HepG2 (cell line): ENCODE results near the gene KRT2. TPM values are rescaled to one million over a fixed set of nuclear protein-coding genes. Genes with fewer than 3 reads are reported as not detected.

Experiments used
- ATAC-seq: fragments of 200-7000 bp; cut with Tn5 transposase; 3 replicates; pipeline ENCODE4 v1.9.1; 2020; ENCODE audit warnings: mild to moderate bottlenecking, moderate library complexity
- BruUV-seq: library from RNA; stranded (reverse); fragments of 400-500 nt; replicated peaks from 2 replicates; lab custom pipeline; 2021; lab: Mats Ljungman, UMichigan
- CTCF ChIA-PET: fragments of 300-600 bp; formaldehyde crosslinking; extraction: SDS; loops from one replicate; lab custom pipeline; 2021; ENCODE audit warnings: low total read pairs, inconsistent platforms, low intra/inter-chr PET ratio; lab: Yijun Ruan, JAX
- POLR2A ChIA-PET: fragments of 350-600 bp; sonication (Branson Sonifier 250); formaldehyde crosslinking; loops from one replicate; lab custom pipeline; 2020; ENCODE audit warnings: antibody characterized with exemption, inconsistent platforms; lab: Yijun Ruan, JAX
- DNase-seq: peaks from one replicate; pipeline ENCODE4 v3.0.0-alpha.2; 2015; ENCODE audit warnings: low spot score
- FAIRE-seq: peaks from 3 replicates; lab custom pipeline; 2011; peaks lifted over from hg19 to GRCh38; lab: Jason Lieb, UNC
- H2AFZ ChIP-seq: one replicate; pipeline ENCODE4 v1.6.1; 2011; ENCODE audit warnings: low read length, inconsistent platforms
- H3K27ac ChIP-seq: fragments of 300-600 bp; 3 replicates; pipeline ENCODE4 v1.8.0; 2011; ENCODE audit warnings: mixed run types, mild to moderate bottlenecking, mixed read lengths, low read length, inconsistent platforms; ENCODE audit not compliant: insufficient read depth; ENCODE audit errors: extremely low read length
- H3K27me3 ChIP-seq, 2 experiments: fragments of 200-600 bp in 1 of 2; 2 replicates in 1 of 2; 3 replicates in 1 of 2; pipeline versions ENCODE4 v1.6.0 to v1.8.0; 2011; ENCODE audit warnings: low read length in 2 of 2, mild to moderate bottlenecking in 2 of 2, moderate library complexity in 2 of 2, inconsistent platforms in 1 of 2; ENCODE audit not compliant: insufficient read depth in 2 of 2, control insufficient read depth in 1 of 2
- H3K36me3 ChIP-seq, 2 experiments: fragments of 200-600 bp in 1 of 2; replicated peaks in 1 of 2; 2 replicates in 1 of 2; 3 replicates in 1 of 2; pipeline versions ENCODE4 v1.5.1 to v1.8.0; 2011; ENCODE audit warnings: low read length in 2 of 2, inconsistent platforms in 1 of 2; ENCODE audit not compliant: insufficient read depth in 2 of 2, control insufficient read depth in 1 of 2
- H3K4me1 ChIP-seq: 2 replicates; pipeline ENCODE4 v1.5.1; 2012; ENCODE audit warnings: low read length, inconsistent platforms; ENCODE audit not compliant: insufficient read depth
- H3K4me2 ChIP-seq: 2 replicates; pipeline ENCODE4 v1.6.0; 2011; ENCODE audit warnings: low read depth, low read length, inconsistent platforms
- H3K4me3 ChIP-seq, 3 experiments: fragments of 200-600 bp in 1 of 3; sonication (generic), shearing (Covaris generic) in 1 of 3; replicated peaks in 1 of 3; 2 replicates each; pipeline ENCODE4 v1.5.1; 2011 to 2016; ENCODE audit warnings: low read length in 3 of 3, inconsistent platforms in 2 of 3, low read depth in 2 of 3, mild to moderate bottlenecking in 2 of 3, control low read depth in 1 of 3, mixed read lengths in 1 of 3; ENCODE audit not compliant: insufficient read depth in 1 of 3
- H3K79me2 ChIP-seq: one replicate; pipeline ENCODE4 v1.6.1; 2011; ENCODE audit warnings: low read length, inconsistent platforms; ENCODE audit not compliant: insufficient read depth
- H3K9ac ChIP-seq: 2 replicates; pipeline ENCODE4 v1.6.0; 2011; ENCODE audit warnings: mild to moderate bottlenecking, low read depth, low read length, inconsistent platforms; ENCODE audit not compliant: insufficient read depth
- H3K9me3 ChIP-seq: 2 replicates; pipeline ENCODE4 v1.5.1; 2012; ENCODE audit warnings: mild to moderate bottlenecking, low read length
- H4K20me1 ChIP-seq: 2 replicates; pipeline ENCODE4 v1.6.0; 2011; ENCODE audit warnings: inconsistent platforms, mild to moderate bottlenecking, low read length, moderate library complexity; ENCODE audit not compliant: insufficient read depth
- ARNT2 ChIP-seq: sonication (generic); formaldehyde crosslinking; IDR thresholded peaks from 2 replicates; pipeline ENCODE4 v1.8.0; 2022; ENCODE audit warnings: mild to moderate bottlenecking, low read depth, missing genetic modification reagents, moderate library complexity
- BCLAF1 ChIP-seq: fragments of 450-650 bp; IDR thresholded peaks from 2 replicates; pipeline ENCODE4 v1.6.1; 2017; ENCODE audit warnings: mild to moderate bottlenecking
- CBX5 ChIP-seq: sonication (generic); formaldehyde crosslinking; IDR thresholded peaks from 2 replicates; pipeline ENCODE4 v1.4.0; 2020; ENCODE audit warnings: missing genetic modification reagents, borderline replicate concordance
- ETS1 ChIP-seq: sonication (generic); formaldehyde crosslinking; IDR thresholded peaks from 2 replicates; pipeline ENCODE4 v1.4.0; 2020; ENCODE audit warnings: missing genetic modification reagents
- GATAD2A ChIP-seq: IDR thresholded peaks from 2 replicates; pipeline ENCODE4 v1.6.1; 2016
- RELA ChIP-seq: sonication (generic); formaldehyde crosslinking; IDR thresholded peaks from 2 replicates; pipeline ENCODE4 v1.4.0; 2020; ENCODE audit warnings: missing genetic modification reagents
- ZBTB40 ChIP-seq, 2 experiments: fragments of 450-650 bp in 1 of 2; sonication (generic) in 1 of 2; formaldehyde crosslinking in 1 of 2; IDR thresholded peaks; 2 replicates each; pipeline versions ENCODE4 v1.6.1 to v1.8.0; 2016 to 2022; ENCODE audit warnings: antibody characterized with exemption in 1 of 2, mild to moderate bottlenecking in 1 of 2, missing genetic modification reagents in 1 of 2
- ZNF44 ChIP-seq: sonication (generic); formaldehyde crosslinking; IDR thresholded peaks from 2 replicates; pipeline ENCODE4 v1.5.1; 2020; ENCODE audit warnings: mild to moderate bottlenecking, missing genetic modification reagents
- ZNF446 ChIP-seq: sonication (generic); formaldehyde crosslinking; IDR thresholded peaks from 2 replicates; pipeline ENCODE4 v1.5.0; 2020; ENCODE audit warnings: mild to moderate bottlenecking, missing genetic modification reagents
- ZNF598 ChIP-seq: sonication (generic); formaldehyde crosslinking; IDR thresholded peaks from 2 replicates; pipeline ENCODE4 v1.5.1; 2020; ENCODE audit warnings: mild to moderate bottlenecking, missing genetic modification reagents, borderline replicate concordance
- WGBS: methylation state at CpG from one replicate; pipeline ENCODE4 v1.1.6; 2017; ENCODE audit warnings: low lambda C conversion rate; 5-methylcytosine and 5-hydroxymethylcytosine counted together
- in situ Hi-C: cut with HindIII; loops from 2 replicates; pipeline ENCODE4 v1.10.0; 2017; ENCODE audit warnings: low pct_unique_long_range_greater_than_20kb; ENCODE audit not compliant: extremely low pct_ligation_motif_present
- intact Hi-C: fragments of 100-400 bp; cut with micrococcal nuclease; formaldehyde crosslinking; loops from one replicate; pipeline ENCODE4 v1.10.0; 2022; ENCODE audit not compliant: unreplicated experiment
- polyA plus RNA-seq, 8 experiments: library from polyadenylated mRNA; depleted of rRNA in 3 of 8; stranded (reverse) in 7 of 8; unstranded in 1 of 8; fragments of >200 nt; fragmentation: Illumina TruSeq in 4 of 8; extraction: Trizol in 4 of 8; gene quantifications; 2 replicates each; pipeline versions ENCODE4 v1.2.1 to v1.2.3, GENCODE V29; 2011 to 2016; ENCODE audit warnings: low read depth in 4 of 8, missing spikeins in 1 of 8, mixed read lengths in 1 of 8; ENCODE audit not compliant: insufficient read depth in 1 of 8
- total RNA-seq, 5 experiments: library from RNA; depleted of rRNA; stranded (reverse); fragments of >200 nt; fragmentation: Illumina TruSeq; extraction: Trizol; gene quantifications; 2 replicates each; pipeline ENCODE4 v1.2.3, GENCODE V29; 2016; ENCODE audit warnings: low read depth in 1 of 5

KRT2 gene
- total and polyA plus RNA-seq, 2 of the 13 experiments (the other 11 are each of a cell fraction or from before 2014, with no cell fraction given), result not detected

GRCh38 chr12:52600941-52601481, 51.0 kb downstream of the KRT2 start, which contains the start of gene KRT72 (continued):
- TF ChIP-seq ZBTB40 (IDR thresholded peaks at IDR 0.05) (no peak), ZBTB40 (CRISPR knock-in tag; IDR thresholded peaks at IDR 0.05) (no peak)
- TF ChIP-seq, all 625 proteins: peak for 0

- no peak overlapping the region for H3K4me3 ChIP-seq
- 46% methylated on average over 12 of the region's 12 CpGs for WGBS
- no peaks in the 10 kb centered on the region for H3K36me3 ChIP-seq
- intact Hi-C loops (no loop called here), in situ Hi-C loops (no loop called here)
- FAIRE-seq, result no peak
- BruUV-seq, result no TSS peak
- peaks cover 3 to 32% of the 10 kb centered on the region in 2 experiments; a peak in 4 of 5 replicates for H3K27me3 ChIP-seq
- H4K20me1 ChIP-seq, result no peaks in the 10 kb centered on the region
- H2AFZ ChIP-seq, result no peak overlapping the region
- no peak overlapping the region for H3K9ac ChIP-seq
- H3K4me2 ChIP-seq, result no peak overlapping the region
- no peak for DNase-seq
- H3K27ac ChIP-seq, result no peak overlapping the region
- ChIA-PET POLR2A (no interaction called here), CTCF (no interaction called here)
- no peaks in the 10 kb centered on the region for H3K9me3 ChIP-seq
- no peaks in the 10 kb centered on the region for H3K79me2 ChIP-seq
- no peak for ATAC-seq
- no peaks in the 10 kb centered on the region for H3K4me1 ChIP-seq
- TF ChIP-seq ZNF598 (CRISPR knock-in tag) (no peak), ETS1 (no peak), ARNT2 (CRISPR knock-in tag) (no peak), ZNF446 (CRISPR knock-in tag) (no peak), ZNF44 (CRISPR knock-in tag) (no peak), CBX5 (no peak), BCLAF1 (no peak), RELA (CRISPR knock-in tag) (no peak), GATAD2A (no peak)
These were observed 51.5 kb downstream of the KRT2 start for GRCh38 chr12:52600475-52600874.
